Prostate gland (tissue), 2 donors: Measurements from ENCODE around the gene CDK8.

Experiments used
- CTCF ChIP-seq, 4 experiments: fragments of 200-600 bp in 2 of 4; fragments of 450-650 bp in 2 of 4; sonication (generic) in 2 of 4; IDR thresholded peaks; 1 replicate in 3 of 4; 2 replicates in 1 of 4; pipeline ENCODE4 v1.5.1; 2016 to 2019; ENCODE audit warnings: antibody characterized with exemption in 4 of 4, mild to moderate bottlenecking in 2 of 4, moderate library complexity in 2 of 4
- POLR2A ChIP-seq: fragments of 450-650 bp; IDR thresholded peaks from one replicate; pipeline ENCODE4 v1.6.1; 2016; ENCODE audit warnings: antibody characterized with exemption, mild to moderate bottlenecking
- POLR2AphosphoS5 ChIP-seq: sonication (generic); formaldehyde crosslinking; IDR thresholded peaks from one replicate; pipeline ENCODE4 v1.6.1; 2017; ENCODE audit warnings: antibody characterized with exemption

GRCh38 chr13:26307701-26308100 is 53.8 kb downstream of the CDK8 start:
- TF ChIP-seq CTCF (IDR thresholded peaks at IDR 0.05) (no peak), POLR2A (no peak), POLR2AphosphoS5 (no peak)
